Hepatocyte (in vitro differentiated cells): ENCODE data around the gene UBQLN4.

Experiments used
- CTCF ChIP-seq: fragments of 200-600 bp; sonication (generic); IDR thresholded peaks from 2 replicates; pipeline ENCODE4 v1.5.1; 2016; ENCODE audit warnings: antibody characterized with exemption, mild to moderate bottlenecking; ENCODE audit not compliant: poor library complexity
- EZH2 ChIP-seq: fragments of 200-600 bp; sonication (generic); IDR thresholded peaks from 2 replicates; pipeline ENCODE4 v1.6.1; 2016; ENCODE audit warnings: antibody characterized with exemption, mild to moderate bottlenecking, borderline replicate concordance
- EZH2phosphoT487 ChIP-seq: fragments of 200-600 bp; sonication (generic); IDR thresholded peaks from one replicate; pipeline ENCODE4 v1.6.1; 2018; ENCODE audit warnings: antibody characterized with exemption, mild to moderate bottlenecking, low read depth, moderate library complexity; ENCODE audit not compliant: unreplicated experiment, severe bottlenecking

GRCh38 chr1:156098784-156099183 lies 45.2 kb upstream of the UBQLN4 start:
- TF ChIP-seq CTCF (no peak), EZH2 (no peak), EZH2phosphoT487 (no peak)
